OCI-LY1 (cell line): ENCODE measurements around the gene FGF2.
"Not testable (repeated sequence)": the region's sequence is repeated elsewhere in the genome, so short reads cannot be mapped to it uniquely, and the experiment has no call there.

ENCODE experiments used
- H2AFZ ChIP-seq: fragments of 200-600 bp; sonication (generic), shearing (Covaris generic); 2 replicates; pipeline ENCODE4 v1.6.0; 2014; ENCODE audit warnings: antibody characterized with exemption, mild to moderate bottlenecking, low read length
- H3F3A ChIP-seq: fragments of 200-600 bp; sonication (generic), shearing (Covaris generic); 2 replicates; pipeline ENCODE4 v1.6.0; 2014; ENCODE audit warnings: mild to moderate bottlenecking, antibody characterized with exemption, low read length, moderate library complexity; ENCODE audit not compliant: insufficient read depth
- H3K27ac ChIP-seq: fragments of 200-600 bp; sonication (generic); 2 replicates; pipeline ENCODE4 v1.5.1; 2014; ENCODE audit warnings: low read length, mixed run types, mild to moderate bottlenecking, low read depth; ENCODE audit not compliant: poor library complexity, severe bottlenecking
- H3K27me3 ChIP-seq: fragments of 200-600 bp; sonication (generic); 2 replicates; pipeline ENCODE4 v1.6.0; 2014; ENCODE audit warnings: antibody characterized with exemption, mild to moderate bottlenecking, low read length, moderate library complexity; ENCODE audit not compliant: insufficient read depth
- H3K36me3 ChIP-seq: fragments of 200-600 bp; sonication (generic); 2 replicates; pipeline ENCODE4 v1.6.1; 2014; ENCODE audit warnings: mild to moderate bottlenecking, antibody characterized with exemption, low read length, moderate library complexity, mixed read lengths; ENCODE audit not compliant: insufficient read depth
- H3K4me1 ChIP-seq: fragments of 200-600 bp; sonication (generic); 2 replicates; pipeline ENCODE4 v1.5.1; 2014; ENCODE audit warnings: mild to moderate bottlenecking, low read length, moderate library complexity; ENCODE audit not compliant: insufficient read depth, severe bottlenecking
- H3K4me2 ChIP-seq: fragments of 200-600 bp; sonication (generic), shearing (Covaris generic); 2 replicates; pipeline ENCODE4 v1.6.1; 2014; ENCODE audit warnings: low read length
- H3K4me3 ChIP-seq: fragments of 200-600 bp; sonication (generic); 2 replicates; pipeline ENCODE4 v1.5.1; 2014; ENCODE audit warnings: low read length, low read depth, mild to moderate bottlenecking, mixed read lengths; ENCODE audit not compliant: poor library complexity, severe bottlenecking
- H3K79me2 ChIP-seq: fragments of 200-600 bp; shearing (Covaris generic); 2 replicates; pipeline ENCODE4 v1.6.1; 2016; ENCODE audit warnings: mixed run types, low read length, mixed read lengths; ENCODE audit not compliant: insufficient read depth
- H3K9ac ChIP-seq: fragments of 200-600 bp; sonication (generic), shearing (Covaris generic); 2 replicates; pipeline ENCODE4 v1.6.1; 2014; ENCODE audit warnings: mild to moderate bottlenecking, low read length, mixed read lengths
- H3K9me2 ChIP-seq: fragments of 200-600 bp; sonication (generic), shearing (Covaris generic); 2 replicates; pipeline ENCODE4 v1.6.1; 2014; ENCODE audit warnings: low read depth, mild to moderate bottlenecking, low read length, mixed read lengths
- H3K9me3 ChIP-seq: fragments of 200-600 bp; shearing (Covaris generic); 2 replicates; pipeline ENCODE4 v1.6.1; 2014; ENCODE audit warnings: low read length, mixed read lengths
- H4K20me1 ChIP-seq: fragments of 200-600 bp; sonication (generic), shearing (Covaris generic); 2 replicates; pipeline ENCODE4 v1.6.0; 2016; ENCODE audit warnings: mild to moderate bottlenecking, low read length; ENCODE audit not compliant: insufficient read depth
- CTCF ChIP-seq: fragments of 200-600 bp; sonication (generic), shearing (Covaris generic); IDR thresholded peaks from 2 replicates; pipeline ENCODE4 v1.5.1; 2017; ENCODE audit warnings: mild to moderate bottlenecking, antibody characterized with exemption, low read length, moderate library complexity, mixed read lengths
- EZH2 ChIP-seq: fragments of 200-600 bp; sonication (generic), shearing (Covaris generic); IDR thresholded peaks from 2 replicates; pipeline ENCODE4 v1.8.0; 2017; ENCODE audit warnings: borderline replicate concordance, mixed run types, mild to moderate bottlenecking, antibody characterized with exemption, low read length, moderate library complexity, mixed read lengths

The FGF2 gene

GRCh38 chr4:122838034-122838433, 11.4 kb downstream of the FGF2 start:
- no peaks in the 10 kb centered on the region for H3K4me1 ChIP-seq
- H3K4me3 ChIP-seq, result no peak overlapping the region
- H3K9me2 ChIP-seq, result no peaks in the 10 kb centered on the region
- no peaks in the 10 kb centered on the region for H3K79me2 ChIP-seq
- no peaks in the 10 kb centered on the region for H3K27me3 ChIP-seq
- H4K20me1 ChIP-seq, result no peaks in the 10 kb centered on the region
- H3K9me3 ChIP-seq, result no peaks in the 10 kb centered on the region
- no peak overlapping the region for H3K4me2 ChIP-seq
- H3K36me3 ChIP-seq, result no peaks in the 10 kb centered on the region
- H3K27ac ChIP-seq, result no peak overlapping the region
- no peak overlapping the region for H2AFZ ChIP-seq
- H3K9ac ChIP-seq, result no peak overlapping the region
- TF ChIP-seq CTCF, result no peak
- no peak for TF ChIP-seq EZH2
- no peaks in the 10 kb centered on the region for H3F3A ChIP-seq

GRCh38 chr4:122842392-122842791, 15.8 kb downstream of the FGF2 start:
- Histone ChIP-seq H3K4me3 (no peak overlapping the region), H2AFZ (no peak overlapping the region), H3K79me2 (no peaks in the 10 kb centered on the region), H3K4me1 (no peaks in the 10 kb centered on the region), H3F3A (no peaks in the 10 kb centered on the region), H3K9ac (no peak overlapping the region), H3K4me2 (no peak overlapping the region), H3K36me3 (no peaks in the 10 kb centered on the region), H4K20me1 (no peaks in the 10 kb centered on the region), H3K27me3 (no peaks in the 10 kb centered on the region), H3K27ac (no peak overlapping the region), H3K9me2 (no peaks in the 10 kb centered on the region), H3K9me3 (no peaks in the 10 kb centered on the region)
- TF ChIP-seq CTCF (no peak), EZH2 (no peak)

- no peak for TF ChIP-seq CTCF
- TF ChIP-seq EZH2, result no peak
- H3K27ac ChIP-seq, result no peak overlapping the region
- H3K4me1 ChIP-seq, result no peaks in the 10 kb centered on the region
- H3K9me3 ChIP-seq, result no peaks in the 10 kb centered on the region
- H3F3A ChIP-seq, result no peaks in the 10 kb centered on the region
- no peak overlapping the region for H3K9ac ChIP-seq
- no peaks in the 10 kb centered on the region for H4K20me1 ChIP-seq
- no peak overlapping the region for H2AFZ ChIP-seq
- H3K9me2 ChIP-seq, result no peaks in the 10 kb centered on the region
- no peaks in the 10 kb centered on the region for H3K36me3 ChIP-seq
- no peaks in the 10 kb centered on the region for H3K27me3 ChIP-seq
- H3K79me2 ChIP-seq, result no peaks in the 10 kb centered on the region
- H3K4me3 ChIP-seq, result no peak overlapping the region
- no peak overlapping the region for H3K4me2 ChIP-seq
These were observed 16.4 kb downstream of the FGF2 start for GRCh38 chr4:122842984-122843531.

- not testable (repeated sequence) for H3K4me1 ChIP-seq, H4K20me1 ChIP-seq, H3K36me3 ChIP-seq, H3K9me3 ChIP-seq, H3K27me3 ChIP-seq, H2AFZ ChIP-seq, H3K4me3 ChIP-seq, H3K4me2 ChIP-seq, H3K79me2 ChIP-seq, H3K9me2 ChIP-seq, H3K9ac ChIP-seq, H3F3A ChIP-seq, H3K27ac ChIP-seq
These were observed 17.8 kb downstream of the FGF2 start for GRCh38 chr4:122844391-122844790.
